GM19328 (cell line): ENCODE data around the gene SH3RF3.

Experiments used
- ATAC-seq: cut with Tn5 transposase; IDR thresholded peaks from one replicate; pipeline ENCODE4 v1.9.1; 2021; ENCODE audit warnings: mild to moderate bottlenecking, moderate library complexity; ENCODE audit not compliant: unreplicated experiment

Gene SH3RF3

DNA sequence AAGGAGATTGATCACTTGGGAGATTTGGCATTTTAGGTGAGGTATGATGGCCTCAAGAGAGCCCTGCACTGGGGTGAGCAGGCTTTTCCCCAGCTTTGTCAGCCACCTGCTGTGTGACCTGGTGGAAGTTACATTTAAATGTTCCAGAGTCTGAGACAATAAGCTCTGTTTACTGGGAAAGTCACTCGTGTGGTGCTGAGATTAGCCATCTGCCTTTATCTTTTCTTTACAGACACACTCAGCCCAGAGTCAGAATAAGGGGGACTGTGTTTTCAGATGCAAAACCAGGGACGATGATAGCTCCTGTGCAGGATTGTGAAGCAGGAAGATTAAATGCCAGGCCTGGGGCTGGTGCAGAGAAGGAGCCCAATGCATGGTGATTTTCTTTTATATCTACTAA is 47.9 kb downstream of the SH3RF3 start:
- ATAC-seq = no peak

GRCh38 chr2:109177635-109178034 is 48.6 kb downstream of the SH3RF3 start:
- no peak for ATAC-seq

DNA sequence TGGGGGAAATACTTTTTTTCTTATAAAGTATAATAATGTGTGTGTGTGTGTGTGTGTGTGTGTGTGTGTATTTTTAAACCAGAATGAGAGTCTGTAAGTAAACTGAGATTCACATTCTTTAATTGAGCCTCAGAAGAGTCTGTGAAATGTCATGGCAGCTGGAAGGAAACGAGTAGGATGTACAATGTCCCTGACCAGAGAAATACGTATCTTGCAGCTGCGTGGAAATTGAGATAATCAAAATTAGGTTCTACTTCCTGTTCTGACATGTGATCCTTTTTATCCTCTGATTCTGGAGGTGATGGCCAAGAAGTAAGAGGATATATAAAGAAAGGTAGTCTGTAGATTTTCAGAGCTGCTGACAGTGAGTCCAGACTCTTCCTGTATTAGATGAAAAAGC is 50.0 kb downstream of the SH3RF3 start:
- ATAC-seq = no peak

- no peak for ATAC-seq
Measured at GRCh38 chr2:109180786-109181185, 51.8 kb downstream of the SH3RF3 start.

DNA sequence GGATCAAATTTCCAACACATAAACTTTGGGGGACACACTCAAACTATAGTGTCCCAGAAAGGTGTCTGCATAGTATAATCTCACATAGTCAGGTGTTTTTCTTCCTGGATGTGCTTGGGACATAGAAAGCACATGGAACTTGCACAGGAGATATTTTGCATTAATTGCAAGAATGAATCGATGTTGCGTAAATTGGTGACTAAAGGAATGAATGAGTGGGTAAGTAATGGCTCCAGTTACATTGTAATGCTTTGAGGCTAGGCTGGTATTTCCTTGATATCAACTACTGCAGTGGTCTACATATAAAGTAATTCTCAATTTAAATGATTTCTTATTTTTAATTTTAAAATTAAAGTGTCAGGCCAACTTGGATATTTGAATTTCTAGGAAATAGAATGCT is 53.4 kb downstream of the SH3RF3 start:
- ATAC-seq = no peak

- ATAC-seq = no peak
Measured at GRCh38 chr2:109183871-109184270, 54.9 kb downstream of the SH3RF3 start.

GRCh38 chr2:109184368-109184767 is 55.4 kb downstream of the SH3RF3 start:
- no peak for ATAC-seq

DNA sequence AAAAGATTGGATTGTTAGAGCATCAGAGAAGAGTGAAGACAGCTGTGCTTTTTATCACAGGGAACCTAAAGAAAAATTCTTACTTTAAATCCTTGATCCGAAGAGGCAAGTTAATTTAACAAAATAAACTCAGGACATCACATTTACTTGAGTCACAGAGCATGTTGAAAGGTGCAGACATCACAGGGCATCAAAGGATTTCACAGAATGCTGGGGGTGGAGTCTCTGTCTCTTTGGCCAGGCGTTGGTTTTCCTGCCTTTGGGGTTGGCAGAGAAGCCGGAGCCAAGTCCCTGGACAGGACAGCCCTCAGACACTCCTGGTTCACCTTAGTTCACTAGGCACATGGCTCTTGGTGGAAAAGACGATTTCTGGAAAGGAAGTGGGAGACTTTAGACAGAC is 56.3 kb downstream of the SH3RF3 start:
- ATAC-seq = no peak

DNA sequence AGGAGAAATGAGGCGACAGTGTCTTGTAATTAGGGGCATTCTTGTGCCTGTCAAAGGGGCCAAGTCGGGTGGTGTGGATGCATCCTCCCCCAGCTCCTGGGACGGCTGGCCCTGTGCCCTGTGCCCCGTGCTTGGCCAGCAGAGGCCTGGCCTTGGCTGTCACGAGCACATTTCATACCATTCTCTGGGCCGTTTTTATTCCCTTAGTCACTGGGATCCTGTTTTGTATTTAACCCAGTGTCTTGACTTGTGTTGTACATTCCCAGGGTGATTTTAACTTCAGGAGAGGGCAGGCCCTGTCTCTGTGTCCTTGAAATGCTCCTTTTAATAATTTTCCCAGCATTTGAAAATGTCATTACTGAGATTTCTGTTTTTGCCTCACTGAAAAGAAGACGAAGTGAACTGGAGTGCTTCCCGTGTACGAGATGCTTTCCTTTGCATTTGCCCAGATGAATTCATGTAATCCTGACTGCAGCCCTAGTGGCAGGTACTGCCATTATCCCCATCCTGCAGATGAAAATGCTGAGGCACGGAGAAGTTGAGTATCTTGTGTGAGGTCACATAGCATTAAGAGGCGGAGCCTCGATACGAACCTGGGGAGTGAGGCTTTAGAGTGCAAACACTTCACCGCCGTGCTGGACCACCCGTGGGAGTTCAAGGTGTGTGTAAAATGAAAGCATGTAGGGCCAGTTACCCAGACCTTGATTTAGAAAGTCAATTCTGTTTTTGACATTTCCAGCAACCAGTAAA is 57.0 kb downstream of the SH3RF3 start:
- ATAC-seq = no peak

DNA sequence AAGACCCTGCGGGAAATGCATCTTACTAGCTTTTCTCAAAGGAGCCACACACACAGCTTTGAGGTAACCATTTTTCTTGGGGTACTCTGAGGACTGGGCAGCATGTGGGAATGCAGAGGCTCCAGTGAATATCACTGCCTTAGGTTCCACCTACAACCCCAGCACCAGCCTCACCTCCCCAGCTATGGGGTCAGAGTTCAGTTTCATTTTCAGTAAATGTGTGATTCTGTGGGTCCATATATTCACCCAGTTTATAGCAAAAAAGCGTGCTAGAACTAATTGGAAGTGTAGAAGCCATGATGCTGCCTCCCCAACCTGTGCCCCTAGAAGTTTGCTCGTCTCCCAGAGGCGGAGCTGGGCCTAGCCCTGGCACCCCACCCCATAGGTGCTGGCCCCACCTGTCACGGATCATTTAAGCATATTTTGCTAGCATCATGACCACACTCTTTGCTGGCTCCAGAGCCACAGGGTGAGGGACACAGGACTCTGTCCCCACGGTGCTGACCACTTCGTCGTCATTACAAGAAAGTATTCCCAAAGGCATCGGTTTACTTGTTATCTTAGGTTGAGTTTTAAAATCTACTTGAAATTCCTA is 57.7 kb downstream of the SH3RF3 start:
- ATAC-seq = no peak

DNA sequence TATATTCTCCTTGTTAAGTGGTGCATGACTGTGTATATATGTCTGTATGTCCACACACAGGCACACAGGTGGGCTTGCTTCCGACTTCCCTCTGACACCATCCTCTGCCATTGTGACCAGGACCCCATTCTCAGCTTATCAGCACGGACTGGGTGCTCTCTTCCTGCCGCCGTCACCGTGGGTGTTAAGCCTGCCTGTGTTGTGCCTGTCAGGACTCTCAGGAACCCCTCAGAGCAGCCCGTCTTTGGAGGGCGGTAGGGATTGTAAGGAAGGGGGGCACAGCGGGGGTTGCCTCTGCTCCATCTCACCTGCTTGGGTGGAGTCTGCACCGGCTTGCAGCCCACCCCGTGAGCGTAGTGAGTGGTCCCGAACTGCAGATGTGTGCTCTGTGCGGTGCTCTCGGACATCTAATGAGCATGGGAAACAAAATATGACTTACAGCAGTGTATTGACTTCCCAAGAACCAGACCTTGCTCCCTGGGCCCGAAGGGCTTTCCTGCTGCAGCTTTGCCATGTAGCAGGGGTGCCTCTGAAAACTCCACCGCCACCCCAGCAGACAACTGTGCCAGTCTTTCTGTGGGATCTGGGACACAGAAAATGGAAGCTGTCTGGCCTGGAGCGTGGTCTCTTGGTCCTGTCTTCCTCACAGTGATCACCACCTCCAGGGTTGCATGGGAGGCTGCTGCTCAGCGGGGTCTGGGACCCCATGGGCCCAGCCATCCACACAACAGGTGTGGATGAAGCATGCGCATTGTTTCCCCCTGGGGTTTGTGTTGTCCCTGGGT is 58.9 kb downstream of the SH3RF3 start:
- no peak for ATAC-seq

DNA sequence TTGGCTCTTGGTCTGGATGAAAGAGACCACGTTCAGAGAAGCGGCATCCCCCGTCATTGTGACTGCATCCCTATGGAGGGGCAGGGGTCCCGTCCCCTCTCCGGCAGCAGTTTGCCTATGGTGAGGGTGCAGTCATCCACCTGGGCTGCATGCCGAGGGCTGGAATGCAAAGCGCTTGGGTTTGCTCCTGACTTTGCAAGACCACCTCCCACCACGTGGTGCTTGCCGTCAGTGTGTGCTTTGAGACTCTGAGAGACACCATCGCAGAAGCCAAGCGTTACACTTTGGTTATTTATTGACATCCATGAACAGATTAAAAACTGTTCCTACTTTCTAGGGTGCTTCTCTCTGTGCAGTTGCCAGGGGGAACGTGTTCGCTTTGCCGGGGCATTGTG is 59.5 kb downstream of the SH3RF3 start:
- ATAC-seq = no peak

DNA sequence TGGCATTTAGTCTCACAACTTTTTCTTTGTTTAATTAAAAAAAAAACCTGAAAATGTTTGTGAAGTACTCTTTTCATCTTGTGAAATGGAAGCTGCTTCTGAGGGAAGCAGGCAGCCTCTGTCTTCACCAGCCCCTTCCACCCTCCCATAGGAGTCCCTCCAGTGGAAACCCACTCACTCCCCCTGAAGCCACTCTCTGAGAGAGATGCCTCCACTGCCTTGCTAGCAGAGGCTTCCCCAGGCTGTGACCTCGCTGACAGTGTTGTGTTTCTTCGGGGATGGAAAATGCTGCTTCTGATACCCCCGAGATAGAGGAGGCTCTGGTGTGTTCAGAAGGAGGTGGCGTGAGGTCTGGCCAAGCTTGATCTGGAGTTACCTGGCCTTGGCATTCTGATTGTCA is 59.9 kb downstream of the SH3RF3 start:
- ATAC-seq = no peak

DNA sequence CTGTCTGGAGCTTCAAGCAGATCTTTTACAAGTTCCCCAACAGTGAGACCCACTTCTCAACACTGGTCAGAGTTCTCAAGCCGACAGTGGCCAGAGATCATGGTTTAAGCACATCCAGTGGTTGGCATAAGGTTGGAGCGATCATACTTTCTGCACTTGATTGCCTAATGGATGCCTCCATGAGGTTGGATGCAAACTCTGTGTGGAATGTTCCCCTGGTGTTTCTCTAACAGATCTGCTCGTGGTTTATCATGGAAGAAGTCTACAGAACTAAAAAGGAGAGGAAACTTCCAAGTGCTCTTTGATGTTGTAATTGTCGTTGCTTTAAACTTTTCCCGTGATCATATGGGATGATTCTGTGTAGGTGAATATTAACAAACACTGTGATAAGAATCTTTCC is 60.7 kb downstream of the SH3RF3 start:
- no peak for ATAC-seq

GRCh38 chr2:109193807-109194619 is 65.0 kb downstream of the SH3RF3 start:
- ATAC-seq = no peak

DNA sequence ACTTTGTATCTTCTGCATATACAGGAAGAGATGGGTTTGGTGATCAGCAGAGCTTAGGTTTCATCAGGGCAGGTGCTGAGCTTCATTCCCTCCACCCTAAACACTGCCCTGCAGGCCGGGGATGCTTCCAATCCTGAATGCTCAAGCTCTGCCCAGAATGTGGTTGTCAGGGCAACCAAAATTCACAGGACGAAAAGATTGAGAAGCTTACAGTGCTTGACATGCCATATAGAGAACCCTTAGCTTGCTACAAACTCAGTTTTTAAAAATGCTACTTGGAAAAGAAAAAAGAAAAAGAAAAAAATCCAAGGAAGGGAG is 65.6 kb downstream of the SH3RF3 start:
- ATAC-seq = no peak

GRCh38 chr2:109195193-109196045 is 66.4 kb downstream of the SH3RF3 start:
- ATAC-seq = no peak

- no peak for ATAC-seq
Measured at GRCh38 chr2:109196081-109196875, 67.3 kb downstream of the SH3RF3 start.

DNA sequence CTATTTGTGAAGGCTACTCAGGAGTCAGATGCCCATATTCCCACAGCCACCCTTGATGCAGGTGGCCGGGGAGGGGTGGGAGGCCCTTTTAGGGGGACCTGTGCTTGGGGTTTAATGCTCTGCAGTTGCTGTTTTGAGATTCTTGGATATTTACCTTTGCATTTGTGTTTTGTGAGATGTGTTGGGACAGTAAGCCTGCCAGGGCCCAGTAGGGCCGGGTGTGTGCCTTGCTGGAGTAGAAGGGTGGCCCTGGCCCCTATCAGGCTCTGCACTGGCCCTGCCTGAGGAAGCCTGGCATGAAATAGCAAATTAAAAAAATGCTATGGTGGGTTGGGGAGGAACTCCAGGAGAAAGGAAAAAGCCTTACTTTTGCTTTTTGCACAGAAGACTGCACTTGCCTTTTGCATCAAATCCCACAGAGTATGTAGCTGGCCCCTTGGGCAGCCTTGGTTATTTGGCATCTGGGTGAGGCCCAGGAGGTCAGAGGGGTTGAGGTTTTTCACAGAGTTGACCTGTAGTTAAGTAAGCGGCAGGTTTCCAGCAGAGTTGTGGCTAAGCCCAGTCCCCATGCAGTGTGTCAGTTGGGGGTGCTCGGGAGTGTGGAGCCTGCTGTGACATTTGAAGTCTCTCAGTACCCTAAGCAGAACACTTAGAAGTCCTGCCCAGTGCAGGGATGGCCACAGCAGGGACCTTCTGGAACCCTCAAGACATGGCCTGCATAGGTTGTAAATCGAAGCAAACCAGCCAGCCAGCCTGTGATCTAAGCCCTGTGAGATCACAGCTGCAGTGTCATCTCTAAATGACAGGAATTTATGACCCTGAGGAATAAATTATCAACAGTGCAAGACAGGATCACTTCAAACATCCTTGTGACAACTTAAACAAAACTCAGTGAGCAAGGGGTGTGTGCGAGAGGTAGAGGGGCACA is 68.8 kb downstream of the SH3RF3 start:
- ATAC-seq = no peak
